AG10803 (cell line): ENCODE data around the gene FGF4.

Source experiments
- DNase-seq: peaks from one replicate; pipeline ENCODE4 v3.0.0; 2010; ENCODE audit warnings: low read depth
- H3K4me3 ChIP-seq: 2 replicates; pipeline ENCODE4 v1.5.1; 2011; ENCODE audit warnings: mild to moderate bottlenecking, low read length, control low read depth
- TF ChIP-seq, protein P1 (sequence below): conservative IDR thresholded peaks from 2 replicates; pipeline ENCODE4 v1.5.1; 2011; ENCODE audit warnings: mild to moderate bottlenecking, low read length, control low read depth, inconsistent platforms

Gene FGF4

DNA sequence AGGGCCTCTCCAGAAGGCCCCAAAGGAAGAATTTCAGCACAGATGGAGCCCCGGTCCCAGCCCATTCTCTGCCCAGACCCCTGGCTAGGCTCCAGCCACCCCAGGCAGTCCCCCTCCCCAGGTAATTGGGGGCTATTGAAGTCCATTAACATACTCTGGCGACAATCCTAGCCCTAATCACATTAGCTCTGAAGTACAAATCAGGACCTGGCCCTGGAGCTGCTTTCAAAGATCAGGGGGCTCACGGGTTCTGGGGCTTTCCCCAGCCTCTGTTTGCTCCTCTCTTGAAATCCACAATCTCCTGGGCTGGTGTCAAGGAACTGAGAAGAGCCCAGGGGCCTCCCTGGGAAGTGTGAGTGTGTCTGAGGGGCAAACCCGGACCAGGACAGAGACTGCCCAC, 22.3 kb downstream of the FGF4 start:
- TF ChIP-seq, protein P1, sequence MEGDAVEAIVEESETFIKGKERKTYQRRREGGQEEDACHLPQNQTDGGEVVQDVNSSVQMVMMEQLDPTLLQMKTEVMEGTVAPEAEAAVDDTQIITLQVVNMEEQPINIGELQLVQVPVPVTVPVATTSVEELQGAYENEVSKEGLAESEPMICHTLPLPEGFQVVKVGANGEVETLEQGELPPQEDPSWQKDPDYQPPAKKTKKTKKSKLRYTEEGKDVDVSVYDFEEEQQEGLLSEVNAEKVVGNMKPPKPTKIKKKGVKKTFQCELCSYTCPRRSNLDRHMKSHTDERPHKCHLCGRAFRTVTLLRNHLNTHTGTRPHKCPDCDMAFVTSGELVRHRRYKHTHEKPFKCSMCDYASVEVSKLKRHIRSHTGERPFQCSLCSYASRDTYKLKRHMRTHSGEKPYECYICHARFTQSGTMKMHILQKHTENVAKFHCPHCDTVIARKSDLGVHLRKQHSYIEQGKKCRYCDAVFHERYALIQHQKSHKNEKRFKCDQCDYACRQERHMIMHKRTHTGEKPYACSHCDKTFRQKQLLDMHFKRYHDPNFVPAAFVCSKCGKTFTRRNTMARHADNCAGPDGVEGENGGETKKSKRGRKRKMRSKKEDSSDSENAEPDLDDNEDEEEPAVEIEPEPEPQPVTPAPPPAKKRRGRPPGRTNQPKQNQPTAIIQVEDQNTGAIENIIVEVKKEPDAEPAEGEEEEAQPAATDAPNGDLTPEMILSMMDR = no peak
- H3K4me3 ChIP-seq = no peak overlapping the region
- no peak for DNase-seq

DNA sequence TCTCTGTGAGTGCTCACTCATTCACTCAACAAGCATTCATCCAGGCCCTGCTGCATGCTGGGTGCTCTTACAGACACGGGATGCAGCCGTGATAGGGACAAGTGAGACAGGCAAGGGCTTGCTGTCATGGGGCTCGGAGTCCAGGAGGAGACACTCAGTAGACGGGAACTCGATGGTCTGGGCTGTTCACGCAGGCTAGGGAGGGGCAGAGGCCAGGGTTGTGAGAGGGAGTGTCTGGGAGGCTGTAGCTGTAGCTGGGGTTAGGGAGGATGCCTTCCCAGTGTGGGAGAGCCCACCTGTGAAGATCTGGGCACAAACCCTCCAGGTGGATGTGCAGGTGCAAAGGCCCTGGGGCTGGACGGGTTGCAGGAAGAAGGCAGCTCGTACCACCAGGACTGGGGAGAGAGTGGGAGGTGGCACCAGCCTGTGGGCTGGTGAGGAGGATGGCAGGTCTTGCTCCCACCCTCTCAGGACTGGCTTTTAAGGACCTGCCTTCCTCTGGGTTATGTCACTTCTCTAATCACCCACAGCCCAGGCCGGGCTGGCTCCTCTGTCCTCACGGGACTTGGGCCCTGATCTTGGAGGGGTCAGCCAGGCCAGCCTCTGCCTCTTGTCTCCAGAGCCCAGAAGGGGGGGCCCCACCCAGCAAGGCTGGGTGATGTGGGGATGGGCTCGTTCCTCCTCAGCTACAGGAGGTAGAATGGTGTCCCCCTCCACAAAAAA, 24.1 kb downstream of the FGF4 start:
- DNase-seq = no peak
- TF ChIP-seq, protein P1 = no peak
- no peak overlapping the region for H3K4me3 ChIP-seq

DNA sequence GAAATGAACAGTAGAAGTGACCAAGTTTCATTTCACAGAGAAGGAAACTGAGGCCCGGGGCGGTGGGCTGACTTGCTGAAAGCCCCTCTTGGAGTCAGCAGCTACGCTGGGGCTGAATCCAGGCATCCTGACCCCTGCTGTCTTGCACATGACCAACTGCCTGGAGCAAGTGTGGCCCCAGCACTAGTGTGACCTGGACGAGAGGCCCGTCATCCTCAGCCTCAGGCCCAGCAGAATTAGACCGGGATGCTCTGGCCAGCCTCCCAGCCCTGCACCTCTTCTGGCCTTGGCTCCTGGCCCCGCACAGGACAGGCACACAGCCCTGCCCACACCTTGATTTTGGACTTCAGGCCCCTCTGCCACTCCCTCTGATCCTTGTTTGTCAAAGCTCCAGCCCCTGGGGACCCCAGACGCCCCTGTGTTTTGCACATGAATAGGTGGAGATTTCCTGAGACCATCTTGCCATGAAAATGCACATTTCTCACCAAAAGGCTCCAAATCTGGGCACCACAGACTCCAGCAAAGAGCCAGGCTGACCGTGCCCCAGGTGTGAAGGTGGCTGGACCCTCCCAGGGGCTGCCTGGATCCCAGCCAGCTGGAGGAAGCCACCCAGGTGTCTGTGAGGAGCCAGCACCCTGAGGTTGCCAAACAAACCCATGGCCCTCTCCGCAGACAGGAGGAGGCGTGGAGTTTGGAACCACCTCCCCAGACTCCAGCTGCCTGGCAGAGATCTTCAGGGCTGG, 24.9 kb downstream of the FGF4 start:
- H3K4me3 ChIP-seq = no peak overlapping the region
- no peak for DNase-seq
- TF ChIP-seq, protein P1 = no peak

DNA sequence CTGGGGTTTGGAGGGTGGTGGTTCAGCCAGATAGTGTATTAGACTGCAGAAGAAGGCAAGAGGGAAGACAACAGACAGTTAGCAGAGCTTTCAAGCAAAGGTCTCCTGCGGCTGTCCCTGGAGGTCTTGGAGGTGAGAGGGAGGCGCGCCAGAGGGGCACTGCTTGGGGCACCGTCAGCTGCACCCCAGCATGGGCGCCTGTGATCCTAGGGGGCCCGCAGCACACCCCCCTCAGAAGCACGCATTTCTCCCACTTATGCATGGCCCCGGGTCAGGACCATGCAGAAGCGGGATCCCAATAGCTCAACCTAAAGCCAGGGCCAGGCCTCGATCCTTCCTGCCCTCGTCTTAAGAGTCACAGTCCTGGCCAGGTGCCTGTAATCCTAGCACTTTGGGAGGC, 26.5 kb downstream of the FGF4 start:
- H3K4me3 ChIP-seq = no peak overlapping the region
- DNase-seq = no peak
- TF ChIP-seq, protein P1 = no peak

DNA sequence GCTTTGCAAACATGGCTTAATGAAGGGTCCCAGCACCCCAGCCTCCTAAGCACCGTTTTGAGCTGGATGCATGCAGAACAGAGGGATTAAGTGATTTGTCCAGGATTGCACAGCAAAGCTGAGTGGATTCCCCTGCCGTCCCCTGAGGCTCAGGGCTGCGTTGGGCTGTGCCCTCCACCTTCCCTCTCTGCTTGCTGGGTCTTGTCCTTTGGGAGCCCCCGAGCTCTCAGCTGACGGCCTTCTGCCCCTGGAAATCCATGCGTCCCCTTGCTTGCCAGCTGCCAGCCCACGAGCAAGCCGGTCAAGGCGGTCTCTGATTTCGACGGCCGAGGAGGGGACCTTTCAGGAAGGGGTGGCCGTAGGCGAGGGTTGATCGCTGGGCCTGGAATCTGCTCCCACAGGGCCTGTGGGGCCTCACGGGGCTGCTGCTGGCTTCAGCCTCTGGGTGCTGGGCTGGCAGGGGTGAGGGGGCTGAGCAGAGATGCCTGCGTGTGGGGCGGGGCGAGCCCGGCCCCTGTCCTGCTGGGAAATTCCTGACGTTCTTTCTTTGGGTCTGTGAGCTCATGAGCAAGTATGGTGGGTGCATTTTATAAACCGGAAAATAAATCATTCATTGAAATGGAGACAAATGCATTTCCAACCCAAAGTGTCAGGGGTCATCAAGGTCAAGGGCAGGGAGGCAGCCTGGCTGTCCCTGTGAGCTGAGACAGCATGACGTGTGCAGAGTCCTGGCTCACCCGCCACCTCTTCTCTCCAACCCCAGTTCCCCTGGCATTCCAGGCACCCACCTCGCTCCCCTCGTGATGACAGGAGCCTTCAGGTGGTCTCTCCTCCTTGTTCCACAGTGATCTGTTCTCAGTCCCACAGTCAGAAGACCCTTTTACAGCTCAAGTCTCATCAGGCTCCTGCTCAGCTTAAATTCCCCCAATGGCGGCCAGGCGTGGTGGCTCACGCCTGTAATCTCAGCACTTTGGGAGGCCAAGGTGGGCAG, 28.1 kb downstream of the FGF4 start:
- DNase-seq = no peak
- TF ChIP-seq, protein P1 = no peak
- no peak overlapping the region for H3K4me3 ChIP-seq

DNA sequence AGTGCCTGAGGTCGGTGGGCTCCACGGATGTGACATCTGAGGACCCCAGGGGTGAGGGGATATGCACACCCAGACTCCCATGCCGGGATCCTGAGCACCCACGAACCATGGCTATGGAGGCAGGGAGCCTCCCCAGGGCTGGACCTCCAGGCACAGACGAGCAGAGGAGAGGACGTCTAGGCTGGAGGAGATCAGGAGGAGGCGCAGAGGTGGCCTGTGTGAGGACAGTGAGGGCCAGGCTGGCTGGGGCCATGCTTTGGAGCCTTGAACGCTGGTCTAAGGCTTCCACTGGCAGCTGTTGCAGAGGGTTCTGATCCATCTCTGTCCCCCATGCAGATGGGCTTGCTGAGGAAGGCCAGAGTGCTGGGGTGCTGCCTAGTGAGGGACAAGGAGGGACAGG, 29.0 kb downstream of the FGF4 start:
- TF ChIP-seq, protein P1 = no peak
- no peak overlapping the region for H3K4me3 ChIP-seq
- no peak for DNase-seq
